Breast epithelium (tissue), 3 donors: ENCODE measurements around the gene VLDLR.

Source experiments
- POLR2AphosphoS5 ChIP-seq, 3 donors: sonication (generic); formaldehyde crosslinking; IDR thresholded peaks; one replicate each; pipeline ENCODE4 v1.6.1; 2017; ENCODE audit warnings: antibody characterized with exemption in 3 of 3
- TF ChIP-seq, protein P1 (sequence below), 3 donors: fragments of 450-650 bp; IDR thresholded peaks; one replicate each; pipeline ENCODE4 v1.5.1; 2016 to 2017; ENCODE audit warnings: antibody characterized with exemption in 3 of 3, mild to moderate bottlenecking in 3 of 3, moderate library complexity in 3 of 3

DNA sequence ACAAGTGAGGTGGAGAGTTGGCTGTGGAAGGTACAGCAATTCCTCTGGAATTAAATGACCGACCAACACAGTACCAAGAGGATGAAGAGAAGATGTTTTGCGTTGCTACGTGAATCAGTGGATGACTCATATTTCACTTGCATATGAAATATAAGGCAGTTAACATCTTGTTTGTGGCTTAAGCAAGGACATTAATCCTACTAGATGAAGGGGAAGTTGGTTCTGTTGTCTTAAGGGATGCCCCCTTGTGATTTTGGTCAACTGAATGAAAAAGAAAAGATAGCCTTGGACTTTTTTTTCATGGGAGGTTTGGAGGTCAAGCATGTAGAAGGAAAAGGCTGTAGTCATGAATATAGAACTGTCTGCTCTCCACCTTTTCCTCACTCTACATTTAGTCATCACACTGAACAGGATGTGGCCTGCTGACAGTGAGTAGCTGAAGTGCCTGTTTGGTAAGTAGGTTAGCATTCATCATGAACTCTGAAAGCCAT, 33.9 kb downstream of the VLDLR start:
- TF ChIP-seq, protein P1, sequence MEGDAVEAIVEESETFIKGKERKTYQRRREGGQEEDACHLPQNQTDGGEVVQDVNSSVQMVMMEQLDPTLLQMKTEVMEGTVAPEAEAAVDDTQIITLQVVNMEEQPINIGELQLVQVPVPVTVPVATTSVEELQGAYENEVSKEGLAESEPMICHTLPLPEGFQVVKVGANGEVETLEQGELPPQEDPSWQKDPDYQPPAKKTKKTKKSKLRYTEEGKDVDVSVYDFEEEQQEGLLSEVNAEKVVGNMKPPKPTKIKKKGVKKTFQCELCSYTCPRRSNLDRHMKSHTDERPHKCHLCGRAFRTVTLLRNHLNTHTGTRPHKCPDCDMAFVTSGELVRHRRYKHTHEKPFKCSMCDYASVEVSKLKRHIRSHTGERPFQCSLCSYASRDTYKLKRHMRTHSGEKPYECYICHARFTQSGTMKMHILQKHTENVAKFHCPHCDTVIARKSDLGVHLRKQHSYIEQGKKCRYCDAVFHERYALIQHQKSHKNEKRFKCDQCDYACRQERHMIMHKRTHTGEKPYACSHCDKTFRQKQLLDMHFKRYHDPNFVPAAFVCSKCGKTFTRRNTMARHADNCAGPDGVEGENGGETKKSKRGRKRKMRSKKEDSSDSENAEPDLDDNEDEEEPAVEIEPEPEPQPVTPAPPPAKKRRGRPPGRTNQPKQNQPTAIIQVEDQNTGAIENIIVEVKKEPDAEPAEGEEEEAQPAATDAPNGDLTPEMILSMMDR (IDR thresholded peaks at IDR 0.05) = no peak
- no peak for TF ChIP-seq POLR2AphosphoS5 (IDR thresholded peaks at IDR 0.05)
